Cortex of kidney (tissue), 1 donor: ENCODE results near the gene FBXO44.

ENCODE experiments used
- DNase-seq: peaks from one replicate; lab custom pipeline; 2025; lab: John Stamatoyannopoulos, UW

Gene FBXO44

DNA sequence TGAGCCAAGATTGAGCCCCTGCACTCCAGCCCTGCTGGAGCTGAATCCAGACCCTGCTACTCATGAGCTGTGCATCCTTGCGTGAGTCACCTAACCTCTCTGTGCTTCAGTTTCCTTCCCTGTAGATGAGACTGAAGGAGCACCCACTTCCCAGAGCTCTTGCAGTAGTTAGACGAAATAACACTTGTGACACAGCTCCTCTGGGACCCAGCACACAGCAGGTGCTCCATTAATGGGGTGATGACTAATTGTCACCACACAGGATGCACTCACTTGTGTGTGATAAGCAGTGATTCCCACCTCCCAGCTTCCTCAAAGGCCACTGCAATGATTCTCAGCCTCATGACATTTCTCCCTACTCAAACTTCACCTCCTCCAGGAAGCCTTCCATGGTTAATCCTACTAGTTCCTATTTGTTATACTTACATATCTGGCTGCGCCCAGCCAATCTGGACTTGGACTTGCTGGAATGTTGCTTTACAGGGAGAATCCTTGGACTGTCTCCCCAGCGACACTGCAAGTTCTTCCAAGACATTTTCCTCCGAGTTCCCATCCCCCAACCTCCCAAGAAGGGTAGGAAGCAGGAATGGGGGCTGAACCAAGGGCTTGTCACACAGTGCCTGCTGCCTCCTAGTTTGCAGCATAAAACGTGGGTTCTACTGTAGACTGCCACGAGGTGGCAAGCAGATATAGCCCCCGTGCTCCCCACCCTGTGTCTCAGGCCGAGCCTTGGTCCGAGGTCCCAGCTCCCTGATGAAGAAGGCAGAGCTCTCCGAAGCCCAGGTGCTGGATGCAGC is 54.1 kb downstream of the FBXO44 start:
- DNase-seq = no peak

DNA sequence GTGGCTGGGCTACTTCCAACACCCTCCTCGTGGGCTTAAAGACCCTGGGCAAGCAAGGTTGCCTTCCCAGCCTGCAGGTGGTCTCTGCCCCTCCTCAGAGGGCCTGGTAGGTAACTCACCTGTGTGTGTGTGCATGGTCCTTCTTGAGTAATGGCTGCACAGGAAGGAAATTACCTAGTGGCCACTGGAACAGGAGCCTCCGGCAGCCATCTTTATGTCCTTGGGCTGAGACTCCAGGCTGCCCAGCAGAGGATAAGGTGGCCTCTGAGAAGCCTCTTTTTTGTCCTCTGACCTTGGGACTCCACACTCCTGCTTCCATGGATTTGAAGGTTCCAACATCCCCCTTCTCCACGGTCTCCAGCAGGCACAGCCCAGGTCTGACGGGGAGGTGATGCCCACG is 56.8 kb downstream of the FBXO44 start:
- no peak for DNase-seq

DNA sequence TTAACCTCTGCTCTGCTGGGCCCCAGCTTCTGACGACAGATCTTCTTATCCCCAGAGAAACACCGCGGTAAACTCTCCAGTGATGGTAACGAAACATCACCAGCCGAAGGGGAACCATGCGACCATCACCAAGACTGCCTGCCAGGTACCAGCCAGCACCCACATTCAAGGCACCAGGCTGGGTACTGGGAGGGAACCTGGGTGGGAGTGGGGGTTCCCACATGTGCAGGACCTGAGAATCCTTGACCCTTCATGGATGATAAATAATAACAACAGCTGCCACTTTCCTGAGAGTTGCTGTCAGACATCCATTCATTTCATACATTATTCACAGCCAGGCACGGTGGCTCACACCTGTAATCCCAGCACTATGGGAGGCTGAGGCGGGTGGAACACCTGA is 57.6 kb downstream of the FBXO44 start:
- no peak for DNase-seq
